ENCODE data around the gene NUDT15. TPM values are rescaled to one million over a fixed set of nuclear protein-coding genes. Genes with fewer than 3 reads are reported as not detected.

The NUDT15 gene
- polyA plus RNA-seq, 1 donor (not counting 4 experiments of a cell fraction or from before 2014, with no cell fraction given) = 41.1 TPM

GRCh38 chr13:48009284-48009683, 28.2 kb upstream of the NUDT15 start:
- Histone ChIP-seq H3K9me3 (ENCODE audit: control insufficient read depth, low read depth, low read length) (no peaks in the 10 kb centered on the region), H3K4me3 (ENCODE audit: control insufficient read depth in 2 of 3, extremely low read depth in 1 of 3, insufficient read depth in 2 of 3, low read depth in 1 of 3, low read length in 3 of 3) (no peak overlapping the region), H3K36me3 (ENCODE audit: control insufficient read depth in 2 of 2, extremely low read depth in 1 of 2, insufficient read depth in 2 of 2, low read length in 2 of 2) (no peaks in the 10 kb centered on the region), H3K27me3 (ENCODE audit: control insufficient read depth, extremely low read depth, insufficient read depth, low read length) (no peaks in the 10 kb centered on the region), H3K4me1 (ENCODE audit: control insufficient read depth, extremely low read depth, insufficient read depth, low read length) (peaks cover 43% of the 10 kb centered on the region), H2AFZ (ENCODE audit: control insufficient read depth, low read length) (peak overlapping the region; percentile 17), H3K4me2 (ENCODE audit: control insufficient read depth, extremely low read depth, insufficient read depth, low read depth, low read length) (peak overlapping the region; percentile 63), H3K27ac (ENCODE audit: control insufficient read depth, insufficient read depth, low read length) (peak overlapping the region; percentile 52), H3K9ac (ENCODE audit: control insufficient read depth, extremely low read depth, insufficient read depth, low read length) (no peak overlapping the region), H3K79me2 (ENCODE audit: control insufficient read depth, insufficient read depth, low read length) (no peaks in the 10 kb centered on the region), H3K9me1 (ENCODE audit: control insufficient read depth, extremely low read depth, insufficient read depth, low read length) (no peaks in the 10 kb centered on the region), H4K20me1 (ENCODE audit: control insufficient read depth, extremely low read depth, insufficient read depth, low read length) (no peaks in the 10 kb centered on the region)
- FAIRE-seq (peak; percentile 95), DNase-seq (ENCODE audit: low read depth, low spot score) (no peak)
- TF ChIP-seq EZH2 (IDR thresholded peaks at IDR 0.05; ENCODE audit: low read length) (no peak), CTCF (optimal IDR thresholded peaks at IDR 0.05 in 1 of 3, IDR thresholded peaks at IDR 0.05 in 1 of 3, conservative IDR thresholded peaks at IDR 0.05 in 1 of 3; ENCODE audit: extremely low read depth in 1 of 3, insufficient read depth in 2 of 3, low read length in 3 of 3) (no peak)
- dilution Hi-C loops (cut with MboI; ENCODE audit: extremely low pct_ligation_motif_present, low sequenced_read_pairs) = no loop called here

DNA sequence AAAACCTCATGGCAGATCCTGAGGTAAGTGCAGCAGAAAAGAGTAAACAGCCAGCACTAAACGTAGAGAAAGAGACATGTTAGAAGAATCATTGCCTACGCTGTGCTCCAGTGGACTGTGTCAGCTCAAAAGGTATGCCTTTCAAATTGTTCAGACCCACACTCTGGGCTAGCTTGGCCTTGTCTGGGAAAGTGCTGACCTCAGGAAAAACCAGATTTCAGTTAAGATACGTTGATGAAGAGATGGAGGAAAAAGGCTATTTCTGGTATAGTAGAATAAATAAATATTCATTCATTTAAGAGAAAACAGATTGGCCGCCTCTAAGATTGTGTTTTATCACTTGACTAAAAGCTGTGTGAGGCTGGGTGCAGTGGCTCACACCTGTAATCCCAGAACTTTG, 26.8 kb upstream of the NUDT15 start:
- TF ChIP-seq EZH2 (IDR thresholded peaks at IDR 0.05; ENCODE audit: low read length) = no peak
- TF ChIP-seq CTCF (optimal IDR thresholded peaks at IDR 0.05 in 1 of 3, IDR thresholded peaks at IDR 0.05 in 1 of 3, conservative IDR thresholded peaks at IDR 0.05 in 1 of 3; ENCODE audit: extremely low read depth in 1 of 3, insufficient read depth in 2 of 3, low read length in 3 of 3) = no peak
- H3K36me3 ChIP-seq (ENCODE audit: control insufficient read depth in 2 of 2, extremely low read depth in 1 of 2, insufficient read depth in 2 of 2, low read length in 2 of 2) = no peaks in the 10 kb centered on the region
- no peaks in the 10 kb centered on the region for H3K27me3 ChIP-seq (ENCODE audit: control insufficient read depth, extremely low read depth, insufficient read depth, low read length)
- dilution Hi-C loops (cut with MboI; ENCODE audit: extremely low pct_ligation_motif_present, low sequenced_read_pairs) = no loop called here
- H3K79me2 ChIP-seq (ENCODE audit: control insufficient read depth, insufficient read depth, low read length) = no peaks in the 10 kb centered on the region
- no peak overlapping the region for H2AFZ ChIP-seq (ENCODE audit: control insufficient read depth, low read length)
- peaks cover 34% of the 10 kb centered on the region for H3K4me1 ChIP-seq (ENCODE audit: control insufficient read depth, extremely low read depth, insufficient read depth, low read length)
- FAIRE-seq (no peak), DNase-seq (ENCODE audit: low read depth, low spot score) (no peak)
- no peaks in the 10 kb centered on the region for H3K9me3 ChIP-seq (ENCODE audit: control insufficient read depth, low read depth, low read length)
- no peak overlapping the region for H3K27ac ChIP-seq (ENCODE audit: control insufficient read depth, insufficient read depth, low read length)
- H4K20me1 ChIP-seq (ENCODE audit: control insufficient read depth, extremely low read depth, insufficient read depth, low read length) = no peaks in the 10 kb centered on the region
- no peak overlapping the region for H3K4me3 ChIP-seq (ENCODE audit: control insufficient read depth in 2 of 3, extremely low read depth in 1 of 3, insufficient read depth in 2 of 3, low read depth in 1 of 3, low read length in 3 of 3)
- no peak overlapping the region for H3K4me2 ChIP-seq (ENCODE audit: control insufficient read depth, extremely low read depth, insufficient read depth, low read depth, low read length)
- H3K9ac ChIP-seq (ENCODE audit: control insufficient read depth, extremely low read depth, insufficient read depth, low read length) = no peak overlapping the region
- H3K9me1 ChIP-seq (ENCODE audit: control insufficient read depth, extremely low read depth, insufficient read depth, low read length) = no peaks in the 10 kb centered on the region

Measured in keratinocyte (primary cell).